ENCODE measurements around the gene PRKCG.
"Not testable (repeated sequence)": the region's sequence is repeated elsewhere in the genome, so short reads cannot be mapped to it uniquely, and the experiment has no call there.

PRKCG gene

GRCh38 chr19:53944933-53945332, 62.9 kb downstream of the PRKCG start:
- DNase-seq (ENCODE audit: low spot score): no peak

- DNase-seq (ENCODE audit: low spot score): no peak
These were observed 63.4 kb downstream of the PRKCG start for GRCh38 chr19:53945441-53945840.

GRCh38 chr19:53945998-53946397, 64.0 kb downstream of the PRKCG start:
- no peak for DNase-seq (ENCODE audit: low spot score)

- no peak for DNase-seq (ENCODE audit: low spot score)
These were observed 65.6 kb downstream of the PRKCG start for GRCh38 chr19:53947624-53948023.

GRCh38 chr19:53948611-53949010, 66.6 kb downstream of the PRKCG start:
- DNase-seq (ENCODE audit: low spot score): not testable (repeated sequence)

GRCh38 chr19:53951436-53951835, 69.4 kb downstream of the PRKCG start:
- no peak for DNase-seq (ENCODE audit: low spot score)

- no peak for DNase-seq (ENCODE audit: low spot score)
These were observed 70.0 kb downstream of the PRKCG start for GRCh38 chr19:53951947-53952346.

GRCh38 chr19:53953383-53953782, 71.4 kb downstream of the PRKCG start:
- DNase-seq (ENCODE audit: low spot score): no peak
